ENCODE data around the gene INHBC.

Gene INHBC

DNA sequence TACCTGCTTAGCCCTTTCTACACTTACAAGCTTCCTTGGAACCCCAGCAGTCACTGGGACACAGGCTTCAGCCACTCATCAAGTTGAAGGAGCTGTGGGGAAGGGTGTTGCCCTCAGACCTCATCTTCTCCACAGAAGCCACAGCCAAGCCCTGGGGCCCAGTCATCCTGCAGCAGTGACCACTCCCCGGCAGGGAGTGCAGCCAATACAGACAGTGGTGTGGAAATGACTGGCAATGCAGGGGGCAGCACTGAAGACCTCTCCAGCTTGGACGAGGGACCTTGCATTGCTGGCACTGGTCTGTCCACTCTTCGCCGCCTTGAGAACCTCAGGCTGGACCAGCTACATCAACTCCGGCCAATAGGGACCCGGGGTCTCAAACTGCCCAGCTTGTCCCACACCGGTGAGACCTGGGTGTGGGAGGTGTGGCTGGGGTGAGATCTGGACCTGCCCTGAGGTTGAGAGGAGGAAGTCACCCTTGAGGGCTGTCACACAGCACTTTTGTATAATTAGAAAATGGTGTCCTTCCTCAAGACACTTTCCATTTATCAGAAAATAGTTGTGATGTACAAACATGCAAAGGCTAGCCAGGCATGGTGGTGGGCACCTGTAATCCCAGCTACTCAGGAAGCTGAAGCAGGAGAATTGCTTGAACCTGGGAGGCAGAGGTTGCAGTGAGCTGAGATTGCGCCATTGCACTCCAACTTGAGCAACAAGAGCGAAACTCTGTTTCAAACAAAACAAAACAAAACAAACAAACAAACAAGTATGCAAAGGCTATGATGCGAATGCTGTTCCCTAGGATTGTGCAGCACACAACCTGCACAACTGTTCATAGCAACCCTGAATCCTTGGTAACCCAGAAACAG, 34.9 kb downstream of the INHBC start:
- DNase-seq: no peak

DNA sequence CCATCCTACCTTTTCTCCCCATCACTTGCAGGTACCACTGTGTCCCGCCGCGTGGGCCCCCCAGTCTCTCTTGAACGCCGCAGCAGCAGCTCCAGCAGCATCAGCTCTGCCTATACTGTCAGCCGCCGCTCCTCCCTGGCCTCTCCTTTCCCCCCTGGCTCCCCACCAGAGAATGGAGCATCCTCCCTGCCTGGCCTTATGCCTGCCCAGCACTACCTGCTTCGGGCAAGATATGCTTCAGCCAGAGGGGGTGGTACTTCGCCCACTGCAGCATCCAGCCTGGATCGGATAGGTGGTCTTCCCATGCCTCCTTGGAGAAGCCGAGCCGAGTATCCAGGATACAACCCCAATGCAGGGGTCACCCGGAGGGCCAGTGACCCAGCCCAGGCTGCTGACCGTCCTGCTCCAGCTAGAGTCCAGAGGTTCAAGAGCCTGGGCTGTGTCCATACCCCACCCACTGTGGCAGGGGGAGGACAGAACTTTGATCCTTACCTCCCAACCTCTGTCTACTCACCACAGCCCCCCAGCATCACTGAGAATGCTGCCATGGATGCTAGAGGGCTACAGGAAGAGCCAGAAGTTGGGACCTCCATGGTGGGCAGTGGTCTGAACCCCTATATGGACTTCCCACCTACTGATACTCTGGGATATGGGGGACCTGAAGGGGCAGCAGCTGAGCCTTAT, 35.8 kb downstream of the INHBC start:
- DNase-seq: no peak

GRCh38 chr12:57470970-57471656, 36.5 kb downstream of the INHBC start:
- DNase-seq: no peak

- no peak for DNase-seq
These were observed 37.1 kb downstream of the INHBC start for GRCh38 chr12:57471661-57472060.

DNA sequence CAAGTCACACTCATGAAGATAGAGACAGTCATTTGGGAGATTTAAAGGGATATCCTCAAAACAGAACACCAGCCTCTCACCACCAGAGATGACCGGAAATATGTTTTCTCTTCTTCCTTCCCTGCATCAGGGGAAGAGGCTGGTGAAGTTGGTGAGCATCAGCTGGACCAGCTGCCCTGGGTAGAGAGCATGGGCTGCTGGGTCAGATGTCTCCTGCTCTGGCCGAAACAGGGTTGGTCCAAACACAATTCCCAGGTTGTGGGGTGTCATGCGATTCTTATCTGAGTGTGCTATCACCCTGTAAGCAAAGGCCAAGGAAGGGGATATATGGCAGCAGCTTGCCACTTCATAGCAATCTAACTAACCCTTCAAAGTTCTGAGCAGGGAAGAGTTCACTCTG, 37.8 kb downstream of the INHBC start:
- DNase-seq: no peak

GRCh38 chr12:57473392-57473791, 38.8 kb downstream of the INHBC start:
- no peak for DNase-seq

DNA sequence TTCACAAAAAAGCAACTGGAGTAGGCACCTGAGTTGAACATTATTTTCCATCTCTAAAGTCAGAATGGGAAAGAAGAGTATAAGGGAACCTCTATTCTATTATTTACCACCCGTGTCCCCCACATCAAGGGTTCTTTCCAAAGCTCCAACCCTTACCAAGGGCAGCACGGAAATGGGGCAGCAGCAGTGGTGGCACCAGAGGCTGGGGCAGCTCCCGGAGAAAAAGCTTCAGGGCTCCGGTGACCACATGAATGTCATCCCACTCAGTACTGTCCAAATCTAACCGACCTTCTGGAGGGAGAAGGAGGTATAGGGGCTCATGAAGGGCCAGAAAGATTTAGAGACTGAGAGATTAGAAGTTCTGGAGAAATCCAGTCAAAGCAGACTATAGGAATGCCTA, 39.3 kb downstream of the INHBC start:
- DNase-seq: no peak

DNA sequence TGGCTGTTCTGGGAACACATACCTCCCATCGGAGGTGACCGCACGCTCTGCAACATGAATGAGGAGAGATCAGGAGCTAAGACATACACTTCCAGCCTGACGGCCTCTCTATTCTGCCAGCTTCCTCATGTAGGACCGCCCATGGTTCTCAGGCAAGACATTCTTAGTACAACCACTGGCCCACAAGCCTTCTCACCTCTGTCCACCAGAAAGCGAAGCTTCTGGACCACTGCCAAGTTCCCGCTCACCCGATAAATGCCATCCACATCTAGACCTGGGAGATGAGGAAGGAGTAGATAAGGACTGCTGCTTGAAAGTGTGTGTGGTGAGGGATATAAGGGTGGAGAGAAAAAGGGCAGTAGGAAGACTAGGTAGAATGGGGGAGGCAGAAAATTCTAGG, 39.8 kb downstream of the INHBC start:
- DNase-seq: no peak

DNA sequence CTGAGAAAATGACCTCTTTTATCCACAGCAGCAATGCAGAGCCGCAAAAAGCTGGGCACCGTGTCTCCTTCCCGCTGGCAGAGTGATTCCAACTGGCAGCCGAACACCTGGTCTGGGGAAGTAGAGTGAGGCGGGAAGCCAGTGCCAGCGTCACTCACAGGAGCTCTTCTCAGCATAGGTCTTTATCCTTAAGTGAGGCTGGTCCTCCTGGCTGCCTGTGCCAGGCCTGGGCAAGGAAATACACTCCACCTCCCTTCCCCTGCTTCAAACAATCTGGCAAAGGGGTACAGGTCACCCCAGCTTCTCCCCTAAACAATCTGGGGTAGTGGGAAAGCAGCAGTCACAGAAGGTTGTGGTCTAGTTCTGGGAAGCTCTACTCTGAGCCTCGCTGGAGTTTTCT, 40.3 kb downstream of the INHBC start:
- no peak for DNase-seq

DNA sequence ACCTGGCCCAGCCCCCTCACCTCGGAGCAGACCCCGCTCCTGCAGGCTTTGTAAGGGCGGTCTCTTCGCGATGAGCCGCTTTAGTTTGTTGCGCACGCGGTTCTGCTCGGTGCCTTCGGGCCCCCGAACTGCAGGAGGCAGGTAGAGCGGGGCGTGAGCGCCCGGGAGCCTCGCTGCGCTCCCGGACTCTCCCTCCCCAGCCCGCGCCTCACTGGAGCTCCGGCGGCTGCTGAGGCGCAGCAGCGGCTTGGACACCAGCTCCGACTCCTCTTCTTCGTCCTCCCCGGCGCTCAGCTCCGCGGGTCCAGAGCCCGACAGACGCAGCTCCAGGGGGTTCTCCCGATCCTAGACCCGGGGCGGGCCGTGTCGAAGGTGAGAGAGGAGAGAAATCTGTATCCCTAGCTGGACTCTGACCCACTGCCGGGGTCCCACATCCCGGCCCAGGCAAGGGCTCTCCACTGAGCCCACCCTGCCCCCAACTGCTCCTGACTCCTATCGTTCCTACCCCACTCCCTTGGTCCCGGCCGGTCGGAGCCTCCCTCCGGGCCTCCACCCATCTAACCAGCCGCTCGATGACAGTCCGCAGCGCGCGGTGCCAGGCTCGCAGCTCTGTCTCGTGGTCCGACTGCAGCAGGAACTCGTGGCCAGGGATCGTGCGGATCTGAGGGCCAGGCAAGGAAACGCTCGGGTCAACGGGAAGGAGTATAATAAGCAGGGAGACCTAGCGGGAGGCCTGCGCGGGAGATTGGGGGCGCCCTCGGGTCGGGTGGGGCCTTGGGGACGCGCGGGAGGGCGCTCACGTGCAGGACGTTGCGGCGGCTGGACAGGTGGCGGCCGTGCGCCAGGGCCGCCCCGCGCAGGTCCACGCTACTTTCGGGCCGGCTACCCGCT, 40.9 kb downstream of the INHBC start:
- DNase-seq: no peak

DNA sequence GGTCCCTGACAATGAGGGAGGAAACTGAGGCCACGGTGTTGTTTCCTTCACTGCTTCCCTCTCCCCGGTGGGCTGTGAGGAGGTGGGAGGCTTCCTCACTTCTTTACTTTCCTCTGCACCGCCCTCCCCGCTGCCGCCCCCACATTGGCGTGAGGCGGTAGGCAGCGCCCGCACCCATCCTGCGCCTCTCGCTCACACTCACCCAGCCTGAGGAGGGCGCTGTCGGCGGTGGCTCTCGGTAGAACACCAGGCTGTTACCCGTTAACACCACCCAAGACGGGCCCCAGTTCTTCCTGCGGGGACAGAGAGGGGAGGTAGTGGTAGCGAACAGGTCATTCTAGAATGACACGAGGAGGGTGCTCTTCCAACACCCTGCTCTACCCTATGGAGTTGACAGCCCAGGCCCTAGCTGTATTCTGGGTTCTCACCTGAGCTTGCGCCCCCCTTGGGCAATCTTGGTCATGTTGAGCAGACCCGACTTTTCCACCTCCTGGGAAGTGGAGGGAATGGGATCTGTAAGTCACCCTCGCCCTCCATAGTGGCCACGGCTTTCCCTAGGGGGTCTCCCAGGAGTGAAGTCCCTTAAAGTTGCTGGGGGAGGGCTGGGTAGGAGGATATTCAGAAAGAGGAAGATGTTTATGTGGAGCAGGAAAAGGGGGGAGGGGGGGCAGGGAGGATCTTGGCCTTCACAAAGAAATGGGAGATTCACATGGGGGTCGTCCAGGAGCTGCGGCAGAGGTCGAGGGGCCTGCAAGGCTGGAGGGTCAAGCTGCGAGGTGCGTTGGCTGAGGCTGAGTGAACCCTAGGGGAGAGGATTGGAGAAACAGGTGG, 41.8 kb downstream of the INHBC start:
- no peak for DNase-seq

DNA sequence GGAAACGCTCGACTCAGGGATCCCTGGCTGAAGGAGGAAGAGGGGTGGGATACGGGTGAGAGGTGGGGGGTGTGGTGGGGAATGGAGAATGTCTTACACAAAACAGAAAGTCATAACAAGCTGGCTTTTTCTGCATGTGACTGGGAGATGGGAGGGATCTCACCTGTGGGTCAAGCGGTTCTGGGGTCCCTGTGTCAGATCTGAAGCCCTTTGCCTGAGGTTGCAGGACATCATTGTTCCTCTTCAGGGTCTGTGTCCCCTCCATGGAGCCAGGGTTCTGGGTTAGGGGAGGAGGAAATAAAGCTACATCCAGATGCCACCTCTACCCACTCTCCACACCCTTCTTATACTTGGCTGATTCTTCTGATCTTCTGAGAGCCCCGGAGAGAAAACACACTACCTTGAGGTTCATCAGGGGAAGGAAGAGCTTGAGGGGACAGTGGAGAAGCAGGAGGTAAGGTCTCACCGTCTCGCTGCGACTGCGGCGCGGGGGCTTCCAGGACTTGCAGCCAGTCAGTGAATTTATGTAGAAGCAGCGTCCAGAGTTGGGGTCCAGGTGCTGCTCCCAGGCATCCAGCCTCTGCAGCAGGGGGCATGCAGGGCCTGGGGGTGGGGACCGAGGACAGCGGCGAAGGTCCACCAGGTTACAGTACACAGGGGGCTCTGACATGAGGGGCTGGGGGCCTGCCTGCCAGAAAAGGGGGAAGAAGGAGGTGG, 42.6 kb downstream of the INHBC start:
- DNase-seq: no peak

DNA sequence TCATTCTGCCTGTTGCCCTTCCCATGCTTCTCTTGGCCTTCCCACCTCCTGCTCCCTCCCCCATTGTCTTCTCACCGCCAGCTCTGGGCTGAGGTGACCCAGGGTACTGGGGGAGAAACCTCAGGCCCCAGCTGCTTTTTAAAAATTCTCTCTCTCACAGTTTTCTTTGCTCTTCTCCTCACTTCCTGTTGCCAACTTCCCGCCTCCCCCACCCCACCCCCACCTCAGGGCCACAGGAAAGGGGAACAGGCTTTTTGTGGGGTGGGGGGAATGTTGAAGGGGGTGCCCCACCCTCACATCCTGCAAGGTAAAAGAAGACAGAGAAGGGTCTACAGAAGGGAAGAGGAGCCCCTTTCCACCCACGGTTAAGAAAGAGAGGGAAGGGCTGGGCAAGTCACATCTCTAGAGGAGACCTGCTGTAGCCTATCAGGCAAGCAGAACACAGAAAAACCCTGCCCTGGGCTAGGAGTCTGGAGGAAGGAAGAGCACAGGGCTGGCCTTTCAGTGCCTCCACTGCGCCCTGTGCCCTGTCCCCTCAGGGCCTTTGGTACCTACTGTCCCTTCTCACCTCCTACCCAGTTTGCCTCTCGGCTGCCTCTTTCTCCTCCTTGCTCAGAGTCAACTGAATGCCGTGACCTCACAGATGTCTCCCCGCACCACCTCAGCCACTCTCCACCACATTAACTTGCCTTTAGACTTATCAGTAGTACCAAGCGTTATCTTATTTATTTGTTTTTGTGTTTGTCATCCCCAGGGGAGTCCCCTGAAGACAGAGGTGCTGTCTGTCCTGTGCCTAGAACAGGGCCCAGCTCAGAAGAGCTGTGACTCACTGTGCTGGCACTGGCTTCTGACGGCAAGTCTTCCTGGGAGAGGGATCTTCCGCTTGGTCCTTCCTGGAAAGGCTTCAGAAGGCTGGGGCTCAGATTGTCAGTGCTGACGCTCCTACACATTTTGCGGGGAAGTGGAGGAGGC, 43.4 kb downstream of the INHBC start:
- peak; percentile 25 for DNase-seq

DNA sequence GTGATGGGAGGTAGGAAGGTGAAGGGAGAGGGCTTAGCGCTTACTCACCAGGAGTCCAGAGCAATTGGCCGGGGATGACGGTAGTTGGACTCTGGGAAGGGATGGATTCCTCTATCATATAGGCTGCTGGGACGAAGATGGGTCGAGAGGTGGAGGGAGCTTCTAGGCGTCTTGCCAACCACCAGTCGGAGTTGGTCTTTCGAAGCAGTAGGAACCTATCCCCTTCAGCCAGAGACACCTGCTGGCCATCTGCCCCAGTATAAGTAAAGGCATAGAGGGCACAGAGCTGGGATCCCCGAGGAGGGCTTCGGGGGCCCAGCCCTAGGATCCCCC, 44.4 kb downstream of the INHBC start:
- DNase-seq: no peak

DNA sequence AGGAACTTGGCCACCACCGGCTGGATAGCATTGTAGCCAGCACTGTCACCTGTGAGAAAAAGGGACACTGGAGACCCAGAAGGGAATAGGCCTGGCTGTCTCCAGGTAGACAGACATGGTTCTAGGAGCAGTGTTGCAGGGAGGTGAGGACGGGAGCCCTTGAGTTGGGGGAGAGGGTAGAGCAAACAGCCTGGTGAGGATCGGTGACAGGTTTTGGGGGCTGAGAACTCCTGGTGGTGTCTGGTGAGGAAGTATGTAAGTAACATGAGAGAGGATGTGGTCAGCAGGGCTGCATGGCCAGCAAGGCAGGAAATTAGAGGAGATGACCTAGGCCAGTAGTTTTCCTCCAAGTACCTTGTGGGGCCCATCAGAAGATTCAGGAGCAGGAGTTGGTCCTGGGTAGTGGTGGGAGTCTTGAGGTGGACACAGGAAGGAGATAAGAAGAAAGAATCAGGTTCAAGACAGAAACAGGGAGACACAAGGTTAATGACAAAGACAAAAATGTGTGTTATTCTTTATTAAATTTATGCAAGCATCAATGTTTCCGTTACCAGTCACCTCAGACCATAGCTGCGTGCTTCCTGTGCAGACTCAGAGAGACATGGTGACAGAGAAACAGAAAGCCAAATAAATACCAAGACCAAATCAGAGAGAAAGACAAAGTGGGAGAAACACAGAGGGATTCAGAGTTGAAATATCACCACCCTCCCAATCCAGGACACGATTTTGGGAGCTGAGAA, 45.0 kb downstream of the INHBC start, which contains the start of gene ARHGAP9:
Gene ARHGAP9, minus strand, starts transcription at position 491 of the 740 bp plus-strand sequence. Its CDS starts 460 bp downstream, at position 31.
- DNase-seq: no peak

GRCh38 chr12:57481671-57482070, 47.1 kb downstream of the INHBC start:
- DNase-seq: no peak

DNA sequence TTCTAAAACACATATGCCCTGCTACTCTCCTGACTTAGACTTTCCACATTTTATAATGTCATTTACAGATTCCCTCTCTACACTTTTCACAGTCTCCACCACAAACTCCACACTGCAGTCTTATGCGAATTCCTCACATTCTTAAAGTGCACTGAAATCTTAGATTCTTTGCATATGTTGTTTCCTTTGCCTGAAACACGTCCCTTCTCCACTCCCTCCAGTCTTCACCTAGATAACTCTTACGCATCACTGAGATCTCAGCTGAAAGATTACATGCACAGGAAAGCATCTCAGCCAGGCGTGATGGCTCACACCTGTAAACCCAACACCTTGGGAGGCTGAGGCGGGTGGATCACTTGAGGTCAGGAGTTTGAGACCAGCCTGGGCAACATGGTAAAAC, 48.9 kb downstream of the INHBC start:
- DNase-seq: no peak

DNA sequence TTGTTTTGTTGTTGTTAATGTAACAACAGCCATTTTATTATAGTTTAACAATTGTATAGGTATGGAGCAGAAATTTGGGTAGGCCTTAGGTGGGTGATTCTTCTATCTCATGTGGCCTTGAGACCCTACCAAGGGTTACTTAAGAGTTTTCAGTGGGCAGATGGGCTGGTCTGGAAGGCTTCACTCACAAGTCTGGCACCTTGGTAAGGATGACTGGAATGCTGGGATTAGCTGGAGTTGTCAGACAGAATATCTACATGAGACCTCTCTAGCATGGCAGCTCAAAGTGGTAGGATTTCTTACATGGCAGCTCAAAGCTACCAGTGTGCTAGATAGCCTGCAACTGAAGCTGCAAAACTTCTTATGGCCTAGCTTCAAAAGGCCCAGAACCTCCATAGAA, 51.1 kb downstream of the INHBC start:
- no peak for DNase-seq

GRCh38 chr12:57487055-57487596, 52.5 kb downstream of the INHBC start:
- no peak for DNase-seq
